Measurements from ENCODE around the gene TTLL10. TPM values are rescaled to one million over a fixed set of nuclear protein-coding genes. Genes with fewer than 3 reads are reported as not detected.
A peak's percentile ranks its signal among the peaks of the same experiment; 100 is the strongest.

TTLL10 gene
- total RNA-seq, 1 experiment from 2014 or later = 4.0 TPM

DNA sequence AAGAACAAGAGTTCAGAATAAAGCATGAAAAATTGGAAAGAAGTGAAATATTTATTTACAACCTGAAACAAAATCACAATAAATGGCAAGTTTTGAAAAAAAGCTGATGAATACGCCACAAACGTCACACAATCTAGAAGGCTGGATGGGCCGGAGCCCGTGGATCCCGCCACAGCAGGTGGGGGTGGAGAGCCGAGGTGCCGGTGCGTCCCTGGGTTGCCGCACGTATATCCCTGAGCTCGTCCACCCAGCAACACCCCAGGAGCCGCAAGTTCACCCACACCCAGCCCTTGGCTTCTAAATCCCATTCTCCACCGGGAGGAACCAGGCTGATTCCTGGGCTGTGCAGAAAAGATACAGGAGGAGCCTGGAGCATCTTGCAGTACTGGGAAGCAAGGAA lies 25.6 kb upstream of the TTLL10 start:
- no peaks in the 10 kb centered on the region for H3K9me3 ChIP-seq (ENCODE audit: insufficient read depth, low read depth)
- peaks cover 22% of the 10 kb centered on the region for H3F3A ChIP-seq (ENCODE audit: insufficient read depth, low read depth)
- H3K27ac ChIP-seq = no peak overlapping the region
- TF ChIP-seq, protein P1, sequence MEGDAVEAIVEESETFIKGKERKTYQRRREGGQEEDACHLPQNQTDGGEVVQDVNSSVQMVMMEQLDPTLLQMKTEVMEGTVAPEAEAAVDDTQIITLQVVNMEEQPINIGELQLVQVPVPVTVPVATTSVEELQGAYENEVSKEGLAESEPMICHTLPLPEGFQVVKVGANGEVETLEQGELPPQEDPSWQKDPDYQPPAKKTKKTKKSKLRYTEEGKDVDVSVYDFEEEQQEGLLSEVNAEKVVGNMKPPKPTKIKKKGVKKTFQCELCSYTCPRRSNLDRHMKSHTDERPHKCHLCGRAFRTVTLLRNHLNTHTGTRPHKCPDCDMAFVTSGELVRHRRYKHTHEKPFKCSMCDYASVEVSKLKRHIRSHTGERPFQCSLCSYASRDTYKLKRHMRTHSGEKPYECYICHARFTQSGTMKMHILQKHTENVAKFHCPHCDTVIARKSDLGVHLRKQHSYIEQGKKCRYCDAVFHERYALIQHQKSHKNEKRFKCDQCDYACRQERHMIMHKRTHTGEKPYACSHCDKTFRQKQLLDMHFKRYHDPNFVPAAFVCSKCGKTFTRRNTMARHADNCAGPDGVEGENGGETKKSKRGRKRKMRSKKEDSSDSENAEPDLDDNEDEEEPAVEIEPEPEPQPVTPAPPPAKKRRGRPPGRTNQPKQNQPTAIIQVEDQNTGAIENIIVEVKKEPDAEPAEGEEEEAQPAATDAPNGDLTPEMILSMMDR (conservative IDR thresholded peaks at IDR 0.05) = no peak
- no peak for TF ChIP-seq EZH2 (IDR thresholded peaks at IDR 0.05; ENCODE audit: low read depth)
- no peak overlapping the region for H2AFZ ChIP-seq
- H3K36me3 ChIP-seq (ENCODE audit: low read depth) = no peaks in the 10 kb centered on the region
- POLR2A ChIA-PET (ENCODE audit: unreplicated experiment) = no interaction called here
- no peaks in the 10 kb centered on the region for H3K79me2 ChIP-seq (ENCODE audit: low read depth)
- H3K4me2 ChIP-seq = no peak overlapping the region
- H4K20me1 ChIP-seq (ENCODE audit: insufficient read depth) = no peaks in the 10 kb centered on the region
- intact Hi-C loops (cut with micrococcal nuclease; ENCODE audit: unreplicated experiment) = no loop called here
- no peak overlapping the region for H3K4me3 ChIP-seq
- H3K27me3 ChIP-seq (ENCODE audit: insufficient read depth, low read depth) = no peaks in the 10 kb centered on the region
- CTCF ChIA-PET = no interaction called here
- peaks cover 14% of the 10 kb centered on the region for H3K4me1 ChIP-seq (replicated peaks; ENCODE audit: insufficient read depth)
- no peak for DNase-seq
- BruUV-seq (replicated peaks) = no TSS peak
- H3K9me2 ChIP-seq (ENCODE audit: insufficient read depth) = no peaks in the 10 kb centered on the region

DNA sequence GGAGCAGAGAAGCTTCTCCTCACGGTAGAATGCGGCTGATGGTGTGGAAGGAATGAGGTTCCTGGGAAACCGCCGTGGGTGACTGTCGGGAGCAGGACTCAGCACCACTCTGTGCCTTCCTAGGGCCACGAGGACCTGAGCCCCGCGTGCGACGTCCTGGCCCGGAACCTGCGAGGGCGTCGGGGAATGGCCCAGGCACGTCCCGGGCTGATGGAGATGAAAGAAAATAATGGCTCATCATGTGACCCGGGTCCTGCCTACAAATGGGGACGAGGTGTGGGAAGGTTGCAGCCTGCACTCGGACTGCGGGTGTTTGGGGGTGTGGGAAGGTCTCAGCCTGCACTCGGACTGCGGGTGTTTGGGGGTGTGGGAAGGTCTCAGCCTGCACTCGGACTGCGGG lies 25.1 kb upstream of the TTLL10 start:
- Histone ChIP-seq H3F3A (ENCODE audit: insufficient read depth, low read depth) (peaks cover 27% of the 10 kb centered on the region), H3K27me3 (ENCODE audit: insufficient read depth, low read depth) (no peaks in the 10 kb centered on the region), H3K36me3 (ENCODE audit: low read depth) (no peaks in the 10 kb centered on the region), H3K79me2 (ENCODE audit: low read depth) (no peaks in the 10 kb centered on the region), H3K9me3 (ENCODE audit: insufficient read depth, low read depth) (no peaks in the 10 kb centered on the region), H3K4me2 (no peak overlapping the region), H2AFZ (no peak overlapping the region), H3K9me2 (ENCODE audit: insufficient read depth) (no peaks in the 10 kb centered on the region), H3K27ac (no peak overlapping the region), H3K4me3 (no peak overlapping the region), H4K20me1 (ENCODE audit: insufficient read depth) (no peaks in the 10 kb centered on the region), H3K4me1 (replicated peaks; ENCODE audit: insufficient read depth) (peaks cover 14% of the 10 kb centered on the region)
- no peak for TF ChIP-seq EZH2 (IDR thresholded peaks at IDR 0.05; ENCODE audit: low read depth)
- POLR2A ChIA-PET (ENCODE audit: unreplicated experiment) = no interaction called here
- intact Hi-C loops (cut with micrococcal nuclease; ENCODE audit: unreplicated experiment) = no loop called here
- CTCF ChIA-PET = no interaction called here
- DNase-seq = no peak
- no TSS peak for BruUV-seq (replicated peaks)

DNA sequence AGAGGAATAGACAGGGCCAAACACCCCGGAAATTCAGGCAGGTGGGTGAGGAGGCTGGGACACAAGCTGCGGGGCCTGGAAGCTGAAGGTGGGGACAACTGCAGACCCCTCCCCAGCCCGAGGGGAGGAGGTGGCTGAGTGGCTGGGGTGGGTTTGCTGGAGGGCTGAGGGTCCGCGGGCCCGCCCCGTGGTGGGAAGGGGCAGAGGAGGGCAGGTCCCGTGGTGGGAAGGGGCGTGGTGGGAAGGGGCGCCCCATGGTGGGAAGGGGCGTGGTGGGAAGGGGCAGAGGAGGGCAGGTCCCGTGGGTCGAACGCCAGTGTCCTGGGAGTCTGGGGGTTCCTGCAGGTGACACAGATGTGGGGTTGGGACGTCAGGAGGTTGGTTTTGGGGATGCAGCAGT lies 24.3 kb upstream of the TTLL10 start:
- Histone ChIP-seq H3K4me3 (no peak overlapping the region), H3K79me2 (ENCODE audit: low read depth) (no peaks in the 10 kb centered on the region), H3K4me2 (peak overlapping the region; percentile 50), H3K27me3 (ENCODE audit: insufficient read depth, low read depth) (no peaks in the 10 kb centered on the region), H2AFZ (no peak overlapping the region), H3K27ac (no peak overlapping the region), H3K4me1 (replicated peaks; ENCODE audit: insufficient read depth) (peaks cover 12% of the 10 kb centered on the region), H4K20me1 (ENCODE audit: insufficient read depth) (no peaks in the 10 kb centered on the region), H3K9me2 (ENCODE audit: insufficient read depth) (no peaks in the 10 kb centered on the region), H3F3A (ENCODE audit: insufficient read depth, low read depth) (peaks cover 31% of the 10 kb centered on the region), H3K36me3 (ENCODE audit: low read depth) (no peaks in the 10 kb centered on the region), H3K9me3 (ENCODE audit: insufficient read depth, low read depth) (no peaks in the 10 kb centered on the region)
- no TSS peak for BruUV-seq (replicated peaks)
- TF ChIP-seq EZH2 (IDR thresholded peaks at IDR 0.05; ENCODE audit: low read depth) = no peak
- TF ChIP-seq, protein P1 (conservative IDR thresholded peaks at IDR 0.05) = no peak
- POLR2A ChIA-PET (ENCODE audit: unreplicated experiment) = no interaction called here
- intact Hi-C loops (cut with micrococcal nuclease; ENCODE audit: unreplicated experiment) = no loop called here
- DNase-seq = no peak
- CTCF ChIA-PET = interaction anchor here (0.6 kb wide), 1 partner anchor 80 kb away, joined by 3 read pairs; no protein-coding TSS in a partner anchor

DNA sequence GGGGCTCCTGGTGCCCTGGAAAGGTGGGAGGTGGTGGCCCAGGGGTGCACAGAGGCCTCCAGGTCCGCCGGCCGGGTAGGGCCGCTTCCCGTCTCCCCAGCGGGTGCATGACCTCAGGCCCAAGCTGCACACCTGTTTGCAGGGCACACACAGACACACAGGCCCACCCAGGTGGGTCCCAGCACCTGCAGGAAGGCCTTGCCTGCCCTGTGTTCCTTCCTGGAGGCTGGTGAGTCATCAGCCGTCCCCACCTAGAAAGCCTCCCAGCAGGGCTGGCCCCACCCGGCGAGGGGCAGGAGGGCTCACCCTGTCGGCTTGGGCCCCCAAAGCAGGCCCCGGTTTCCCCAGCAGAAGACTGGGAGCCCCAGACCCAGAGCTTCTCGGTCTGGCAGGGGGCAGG lies 23.6 kb upstream of the TTLL10 start:
- peaks cover 9% of the 10 kb centered on the region for H3K4me1 ChIP-seq (replicated peaks; ENCODE audit: insufficient read depth)
- H3K79me2 ChIP-seq (ENCODE audit: low read depth) = no peaks in the 10 kb centered on the region
- H2AFZ ChIP-seq = no peak overlapping the region
- ChIA-PET POLR2A (ENCODE audit: unreplicated experiment) (interaction anchor here (0.5 kb wide), 2 partner anchors 105 to 123 kb away, joined by 3 to 21 read pairs; partner anchors contain the start of gene UBE2J2), CTCF (no interaction called here)
- peak overlapping the region; percentile 50 for H3K4me2 ChIP-seq
- H3K9me2 ChIP-seq (ENCODE audit: insufficient read depth) = no peaks in the 10 kb centered on the region
- TF ChIP-seq, protein P1 (conservative IDR thresholded peaks at IDR 0.05) = no peak
- no peak for TF ChIP-seq EZH2 (IDR thresholded peaks at IDR 0.05; ENCODE audit: low read depth)
- H3K27me3 ChIP-seq (ENCODE audit: insufficient read depth, low read depth) = no peaks in the 10 kb centered on the region
- no peak overlapping the region for H3K4me3 ChIP-seq
- H3K9me3 ChIP-seq (ENCODE audit: insufficient read depth, low read depth) = no peaks in the 10 kb centered on the region
- no peaks in the 10 kb centered on the region for H4K20me1 ChIP-seq (ENCODE audit: insufficient read depth)
- intact Hi-C loops (cut with micrococcal nuclease; ENCODE audit: unreplicated experiment) = no loop called here
- peak; percentile 62 to 69 for DNase-seq
- H3K27ac ChIP-seq = no peak overlapping the region
- H3K36me3 ChIP-seq (ENCODE audit: low read depth) = no peaks in the 10 kb centered on the region
- no TSS peak for BruUV-seq (replicated peaks)
- peaks cover 31% of the 10 kb centered on the region for H3F3A ChIP-seq (ENCODE audit: insufficient read depth, low read depth)

Measured in PC-9 (cell line).